AG04449 (cell line): ENCODE results near the gene NDUFA13.

Experiments used
- CTCF ChIA-PET: fragments of 350-600 bp; formaldehyde crosslinking; extraction: SDS; loops from one replicate; lab custom pipeline; 2021; ENCODE audit warnings: antibody characterized with exemption; lab: Yijun Ruan, JAX
- POLR2A ChIA-PET: fragments of 400-600, 350-600 bp; formaldehyde crosslinking; extraction: SDS; loops from one replicate; lab custom pipeline; 2020; ENCODE audit warnings: antibody characterized with exemption, inconsistent platforms; lab: Yijun Ruan, JAX
- DNase-seq: peaks from one replicate; pipeline ENCODE4 v3.0.0-alpha.2; 2010; ENCODE audit warnings: low read depth, low spot score
- H3K4me3 ChIP-seq: 2 replicates; pipeline ENCODE4 v1.5.1; 2011; ENCODE audit warnings: low read depth, mild to moderate bottlenecking, control low read depth, low read length
- TF ChIP-seq, protein P1 (sequence below): IDR thresholded peaks from one replicate; pipeline ENCODE4 v1.5.1; 2011; ENCODE audit warnings: mild to moderate bottlenecking, moderate library complexity, low read length, control low read depth, inconsistent platforms; ENCODE audit not compliant: insufficient read depth; ENCODE audit errors: missing control alignments

NDUFA13 gene

GRCh38 chr19:19502281-19502680, 13.7 kb upstream of the NDUFA13 start:
- no peak for DNase-seq
- no peak overlapping the region for H3K4me3 ChIP-seq
- CTCF ChIA-PET, result interaction anchor here (4.6 kb wide), 1 partner anchor 11 kb away, joined by 18 read pairs; no protein-coding TSS in a partner anchor
- TF ChIP-seq, protein P1, sequence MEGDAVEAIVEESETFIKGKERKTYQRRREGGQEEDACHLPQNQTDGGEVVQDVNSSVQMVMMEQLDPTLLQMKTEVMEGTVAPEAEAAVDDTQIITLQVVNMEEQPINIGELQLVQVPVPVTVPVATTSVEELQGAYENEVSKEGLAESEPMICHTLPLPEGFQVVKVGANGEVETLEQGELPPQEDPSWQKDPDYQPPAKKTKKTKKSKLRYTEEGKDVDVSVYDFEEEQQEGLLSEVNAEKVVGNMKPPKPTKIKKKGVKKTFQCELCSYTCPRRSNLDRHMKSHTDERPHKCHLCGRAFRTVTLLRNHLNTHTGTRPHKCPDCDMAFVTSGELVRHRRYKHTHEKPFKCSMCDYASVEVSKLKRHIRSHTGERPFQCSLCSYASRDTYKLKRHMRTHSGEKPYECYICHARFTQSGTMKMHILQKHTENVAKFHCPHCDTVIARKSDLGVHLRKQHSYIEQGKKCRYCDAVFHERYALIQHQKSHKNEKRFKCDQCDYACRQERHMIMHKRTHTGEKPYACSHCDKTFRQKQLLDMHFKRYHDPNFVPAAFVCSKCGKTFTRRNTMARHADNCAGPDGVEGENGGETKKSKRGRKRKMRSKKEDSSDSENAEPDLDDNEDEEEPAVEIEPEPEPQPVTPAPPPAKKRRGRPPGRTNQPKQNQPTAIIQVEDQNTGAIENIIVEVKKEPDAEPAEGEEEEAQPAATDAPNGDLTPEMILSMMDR, result no peak
- POLR2A ChIA-PET, result no interaction called here

DNA sequence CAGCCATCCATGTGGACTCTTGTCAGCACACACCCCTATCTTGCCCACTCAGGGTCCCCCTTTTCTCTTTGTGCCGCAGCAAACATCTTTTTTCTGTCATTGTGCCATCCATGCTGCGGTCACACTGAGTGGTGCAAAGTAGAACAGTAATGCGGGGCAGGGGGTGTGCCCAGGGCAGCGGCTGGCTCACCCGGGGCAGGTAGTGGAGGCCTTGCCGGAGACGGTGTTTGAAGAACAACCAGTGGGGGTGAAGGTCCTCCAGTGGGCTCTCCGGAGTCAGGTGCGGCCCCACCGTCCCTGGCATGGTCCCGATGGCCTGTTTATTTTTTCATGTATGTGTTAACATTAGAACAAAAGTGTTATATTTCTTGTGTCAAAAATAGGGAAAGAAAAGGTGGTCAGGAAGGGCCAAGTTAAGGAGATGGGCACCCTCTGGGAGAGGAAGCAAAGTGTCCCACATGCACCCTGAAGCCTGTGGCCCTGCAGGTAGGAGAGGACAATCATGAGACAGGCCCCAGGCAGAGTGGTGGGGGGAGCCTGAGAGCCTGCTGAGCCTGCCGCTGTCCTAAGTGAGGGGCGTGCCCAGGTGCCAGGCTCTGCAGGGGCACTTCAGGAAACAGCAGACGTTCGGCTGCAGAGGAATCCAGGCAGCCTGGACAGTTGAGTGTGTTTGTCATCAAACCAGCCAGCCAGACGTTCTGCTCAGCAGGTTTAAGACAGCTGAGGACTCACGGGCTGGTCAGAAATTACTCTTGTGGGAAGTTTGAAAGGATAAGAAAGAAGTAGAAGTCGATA, 13.0 kb upstream of the NDUFA13 start:
- H3K4me3 ChIP-seq, result no peak overlapping the region
- TF ChIP-seq, protein P1, result no peak
- ChIA-PET CTCF (interaction anchor here (0.7 to 4.6 kb wide), 2 partner anchors 12 to 141 kb away, joined by 3 to 18 read pairs; no protein-coding TSS in a partner anchor), POLR2A (no interaction called here)
- DNase-seq, result no peak

DNA sequence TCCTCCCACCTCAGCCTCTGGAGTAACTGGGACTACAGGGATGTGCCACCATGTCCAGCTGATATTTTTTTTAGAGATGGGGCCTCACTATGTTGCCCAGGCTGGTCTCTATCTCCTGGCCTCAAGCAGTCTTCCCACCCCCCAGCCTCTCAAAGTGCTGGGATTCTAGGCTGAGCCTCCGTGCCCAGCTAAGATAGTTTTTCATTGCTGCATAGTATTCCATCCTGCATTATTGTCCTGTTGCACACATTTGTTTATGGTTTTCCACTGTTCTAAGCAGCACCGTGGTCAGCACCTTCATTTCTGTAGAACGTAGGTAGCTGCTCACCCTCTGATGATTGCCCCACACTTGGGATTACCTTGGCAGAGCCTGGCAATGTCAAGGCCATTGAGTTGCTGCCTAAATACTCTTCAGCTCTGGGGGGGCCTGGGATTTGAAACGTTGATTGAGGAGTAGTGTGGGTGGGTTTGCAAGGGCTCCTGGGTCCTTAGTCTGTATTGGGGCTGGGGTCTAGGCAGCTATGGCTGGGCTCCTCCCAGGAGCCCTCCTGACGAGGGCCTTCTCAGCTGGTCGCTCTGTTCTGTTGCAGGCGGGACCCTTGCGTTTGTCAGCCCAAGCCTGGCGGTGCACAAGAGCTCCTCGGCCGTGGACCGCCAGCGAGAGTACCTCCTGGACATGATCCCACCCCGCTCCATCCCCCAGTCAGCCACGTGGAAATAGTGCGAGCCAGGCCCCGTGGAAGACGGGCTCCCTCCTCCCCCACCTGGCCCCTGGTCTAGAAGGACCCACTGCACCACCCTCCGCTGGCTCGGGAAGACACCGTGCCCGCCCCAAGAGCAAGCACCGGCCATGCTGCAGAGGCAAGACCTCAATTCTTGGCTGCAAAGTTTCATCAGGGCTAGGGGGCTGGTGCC, 11.0 kb upstream of the NDUFA13 start:
- TF ChIP-seq, protein P1, result no peak
- CTCF ChIA-PET, result interaction anchor here (0.6 to 1.5 kb wide), 6 partner anchors 14 to 139 kb away, joined by 3 to 5 read pairs (median 4); partner anchors contain the start of gene GMIP
- no peak overlapping the region for H3K4me3 ChIP-seq
- POLR2A ChIA-PET, result interaction anchor here (1.1 kb wide), 1 partner anchor 11 kb away, joined by 3 read pairs; the partner anchor contains the start of gene NDUFA13
- DNase-seq, result no peak

GRCh38 chr19:19505669-19506326, 10.2 kb upstream of the NDUFA13 start:
- CTCF ChIA-PET, result interaction anchor here (1.3 to 1.5 kb wide), 3 partner anchors 15 to 27 kb away, joined by 3 to 5 read pairs (median 5); no protein-coding TSS in a partner anchor
- POLR2A ChIA-PET, result no interaction called here

GRCh38 chr19:19506592-19506991, 9.4 kb upstream of the NDUFA13 start:
- TF ChIP-seq, protein P1, result no peak
- ChIA-PET POLR2A (no interaction called here), CTCF (no interaction called here)
- no peak overlapping the region for H3K4me3 ChIP-seq
- DNase-seq, result no peak

More at GRCh38 chr19:19505669-19506326, 10.2 kb upstream of the NDUFA13 start:
- TF ChIP-seq, protein P1, result no peak
- H3K4me3 ChIP-seq, result no peak overlapping the region
- DNase-seq, result no peak
